GM12801 (cell line): ENCODE results near the gene ABCC3.

Experiments
- TF ChIP-seq, protein P1 (sequence below): IDR thresholded peaks from one replicate; pipeline ENCODE4 v1.5.1; 2011; ENCODE audit warnings: control low read depth; ENCODE audit not compliant: insufficient read length; ENCODE audit errors: extremely low read depth

The ABCC3 gene

GRCh38 chr17:50601823-50602375, 32.8 kb upstream of the ABCC3 start:
- TF ChIP-seq, protein P1, sequence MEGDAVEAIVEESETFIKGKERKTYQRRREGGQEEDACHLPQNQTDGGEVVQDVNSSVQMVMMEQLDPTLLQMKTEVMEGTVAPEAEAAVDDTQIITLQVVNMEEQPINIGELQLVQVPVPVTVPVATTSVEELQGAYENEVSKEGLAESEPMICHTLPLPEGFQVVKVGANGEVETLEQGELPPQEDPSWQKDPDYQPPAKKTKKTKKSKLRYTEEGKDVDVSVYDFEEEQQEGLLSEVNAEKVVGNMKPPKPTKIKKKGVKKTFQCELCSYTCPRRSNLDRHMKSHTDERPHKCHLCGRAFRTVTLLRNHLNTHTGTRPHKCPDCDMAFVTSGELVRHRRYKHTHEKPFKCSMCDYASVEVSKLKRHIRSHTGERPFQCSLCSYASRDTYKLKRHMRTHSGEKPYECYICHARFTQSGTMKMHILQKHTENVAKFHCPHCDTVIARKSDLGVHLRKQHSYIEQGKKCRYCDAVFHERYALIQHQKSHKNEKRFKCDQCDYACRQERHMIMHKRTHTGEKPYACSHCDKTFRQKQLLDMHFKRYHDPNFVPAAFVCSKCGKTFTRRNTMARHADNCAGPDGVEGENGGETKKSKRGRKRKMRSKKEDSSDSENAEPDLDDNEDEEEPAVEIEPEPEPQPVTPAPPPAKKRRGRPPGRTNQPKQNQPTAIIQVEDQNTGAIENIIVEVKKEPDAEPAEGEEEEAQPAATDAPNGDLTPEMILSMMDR = no peak

- TF ChIP-seq, protein P1 = no peak
Measured at GRCh38 chr17:50602836-50603235, 31.8 kb upstream of the ABCC3 start.

DNA sequence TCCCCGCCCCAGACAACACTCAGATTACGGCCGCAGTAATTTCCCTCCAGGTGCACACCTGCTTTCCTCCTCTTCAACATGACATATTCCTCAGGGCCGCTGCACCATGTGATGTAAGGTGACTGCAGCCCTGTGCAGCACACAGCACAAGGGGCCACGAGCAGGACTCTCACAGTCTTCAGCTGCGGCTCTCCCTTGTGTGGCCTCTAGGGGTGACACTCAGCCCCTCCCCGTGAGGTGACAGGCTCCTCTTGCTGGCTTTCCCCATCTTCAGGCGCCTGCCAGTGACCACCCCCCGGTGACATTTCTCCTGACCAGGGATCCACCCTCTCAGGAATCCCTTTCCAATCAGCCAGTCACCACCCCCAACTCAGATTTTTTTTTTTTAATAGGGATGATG, 31.3 kb upstream of the ABCC3 start:
- TF ChIP-seq, protein P1 = no peak

DNA sequence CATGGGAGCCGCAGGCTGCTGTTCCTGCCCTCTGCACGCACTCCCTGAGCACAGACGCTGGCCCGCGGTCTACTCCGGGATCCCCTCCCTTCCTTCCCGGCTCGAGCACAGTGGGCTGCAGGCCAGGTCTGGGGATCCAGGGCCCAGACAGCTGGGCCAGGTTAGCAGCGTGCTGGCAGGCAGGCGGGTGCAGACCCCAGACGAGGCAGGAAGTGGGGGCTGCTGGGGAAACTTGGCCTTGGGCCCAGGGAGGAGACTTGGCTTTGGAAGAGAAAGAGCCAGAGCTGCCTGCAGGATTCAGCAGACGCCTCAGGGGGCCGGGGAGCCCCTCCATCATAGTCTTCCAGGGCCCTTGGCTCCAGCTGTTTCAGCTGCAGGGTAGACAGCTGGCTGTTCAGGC, 30.2 kb upstream of the ABCC3 start:
- TF ChIP-seq, protein P1 = no peak

GRCh38 chr17:50605429-50605828, 29.3 kb upstream of the ABCC3 start:
- TF ChIP-seq, protein P1 = no peak

GRCh38 chr17:50607522-50608175, 27.0 kb upstream of the ABCC3 start:
- TF ChIP-seq, protein P1 = no peak

DNA sequence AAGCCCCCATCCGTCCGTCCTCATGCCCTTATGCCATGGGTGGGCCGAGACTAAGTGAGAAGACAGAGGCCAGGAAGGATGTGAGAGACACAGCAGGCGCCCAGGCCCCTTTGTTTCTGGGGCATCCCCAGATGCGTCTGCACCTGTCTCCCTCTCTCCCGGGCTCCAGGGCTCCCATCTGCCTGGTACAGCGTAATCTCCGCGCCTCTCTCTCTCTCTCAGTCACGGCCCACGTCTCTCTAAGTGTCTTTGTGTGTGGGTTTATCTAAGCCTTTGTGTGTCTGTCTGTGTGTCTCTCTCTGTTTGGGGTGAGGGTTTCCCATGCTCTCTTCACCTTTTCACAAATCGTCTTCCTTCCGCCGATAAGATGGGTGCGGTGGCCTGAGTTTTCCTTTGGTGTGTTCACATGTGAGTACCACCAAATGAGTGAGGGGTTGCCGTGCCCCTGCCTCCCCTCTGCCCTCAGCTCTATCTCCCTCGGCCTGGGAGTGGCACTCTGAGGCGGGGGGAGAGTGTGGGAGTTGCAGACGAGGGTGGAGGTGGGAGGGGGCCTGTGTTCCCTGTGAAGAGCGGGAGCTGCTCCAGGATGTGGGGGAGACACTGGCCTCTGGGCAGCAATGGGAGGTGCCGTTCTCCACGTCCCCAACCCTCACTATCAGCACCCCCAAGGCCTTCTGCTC, 25.8 kb upstream of the ABCC3 start:
- TF ChIP-seq, protein P1 = no peak
